SK-N-SH treated with all-trans-retinoic acid at 6 μM for 48 hours (cell line): ENCODE data around the gene NLRP9.
"Not testable (repeated sequence)": the region's sequence is repeated elsewhere in the genome, so short reads cannot be mapped to it uniquely, and the experiment has no call there.

Source experiments
- ATAC-seq: fragments of 200-7000 bp; cut with Tn5 transposase; 3 replicates; pipeline ENCODE4 v1.9.1; 2020; ENCODE audit warnings: mild to moderate bottlenecking, moderate library complexity
- ARNTL ChIP-seq: fragments of 450-650 bp; formaldehyde crosslinking; IDR thresholded peaks from 2 replicates; pipeline ENCODE4 v1.5.0; 2020; ENCODE audit warnings: low read depth, mild to moderate bottlenecking, moderate library complexity, borderline replicate concordance
- BACH2 ChIP-seq: fragments of 250-450 bp; sonication (Bioruptor Pico); IDR thresholded peaks from 2 replicates; pipeline ENCODE4 v1.9.0; 2021; ENCODE audit warnings: mild to moderate bottlenecking, borderline replicate concordance
- CREB5 ChIP-seq: fragments of 250-450 bp; sonication (Bioruptor Pico); IDR thresholded peaks from 2 replicates; pipeline ENCODE4 v1.5.1; 2020; ENCODE audit warnings: low read depth, mild to moderate bottlenecking, moderate library complexity
- CSDC2 ChIP-seq: fragments of 250-450 bp; sonication (Bioruptor Pico); IDR thresholded peaks from 2 replicates; pipeline ENCODE4 v1.5.0; 2020; ENCODE audit warnings: mild to moderate bottlenecking, moderate library complexity
- ESRRG ChIP-seq: fragments of 250-450 bp; sonication (Bioruptor Pico); IDR thresholded peaks from 2 replicates; pipeline ENCODE4 v1.6.1; 2021; ENCODE audit warnings: mild to moderate bottlenecking
- GLIS3 ChIP-seq: fragments of 250-450 bp; sonication (Bioruptor Pico); IDR thresholded peaks from 2 replicates; pipeline ENCODE4 v1.5.0; 2020; ENCODE audit warnings: mild to moderate bottlenecking, moderate library complexity
- ISL1 ChIP-seq: fragments of 250-450 bp; sonication (Bioruptor Pico); IDR thresholded peaks from 2 replicates; pipeline ENCODE4 v2.1.2; 2022; ENCODE audit warnings: mild to moderate bottlenecking, moderate library complexity
- OSR1 ChIP-seq: fragments of 250-450 bp; sonication (Bioruptor Pico); IDR thresholded peaks from 2 replicates; pipeline ENCODE4 v1.8.0; 2022; ENCODE audit warnings: moderate library complexity, mild to moderate bottlenecking, inconsistent platforms
- POU6F1 ChIP-seq: fragments of 250-450 bp; sonication (Bioruptor Pico); IDR thresholded peaks from 2 replicates; pipeline ENCODE4 v1.8.0; 2021; ENCODE audit warnings: low read depth, mild to moderate bottlenecking, moderate library complexity, borderline replicate concordance
- PPARA ChIP-seq: fragments of 250-450 bp; sonication (Bioruptor Pico); IDR thresholded peaks from 2 replicates; pipeline ENCODE4 v1.5.0; 2020; ENCODE audit warnings: mild to moderate bottlenecking, borderline replicate concordance
- RARB ChIP-seq: fragments of 250-450 bp; sonication (Bioruptor Pico); IDR thresholded peaks from 2 replicates; pipeline ENCODE4 v1.8.0; 2021; ENCODE audit warnings: mild to moderate bottlenecking, moderate library complexity
- SNAI2 ChIP-seq: fragments of 250-450 bp; sonication (Bioruptor Pico); IDR thresholded peaks from 2 replicates; pipeline ENCODE4 v1.5.0; 2020; ENCODE audit warnings: mild to moderate bottlenecking, moderate library complexity
- TCF4 ChIP-seq: fragments of 250-450 bp; sonication (Bioruptor Pico); IDR thresholded peaks from 2 replicates; pipeline ENCODE4 v1.8.0; 2021; ENCODE audit warnings: mild to moderate bottlenecking, moderate library complexity, borderline replicate concordance
- TOX ChIP-seq: fragments of 250-450 bp; sonication (Bioruptor Pico); IDR thresholded peaks from 2 replicates; pipeline ENCODE4 v1.8.0; 2021; ENCODE audit warnings: mild to moderate bottlenecking, moderate library complexity, borderline replicate concordance
- ZC3H10 ChIP-seq: fragments of 250-450 bp; sonication (Bioruptor Pico); IDR thresholded peaks from 2 replicates; pipeline ENCODE4 v1.5.1; 2021; ENCODE audit warnings: mild to moderate bottlenecking, moderate library complexity
- ZFP30 ChIP-seq: fragments of 450-650 bp; formaldehyde crosslinking; IDR thresholded peaks from 2 replicates; pipeline ENCODE4 v1.5.0; 2022; ENCODE audit warnings: mild to moderate bottlenecking, moderate library complexity
- ZNF565 ChIP-seq: fragments of 450-650 bp; formaldehyde crosslinking; conservative IDR thresholded peaks from 2 replicates; pipeline ENCODE4 v1.5.0; 2020; ENCODE audit warnings: low read depth, mild to moderate bottlenecking, moderate library complexity
- ZNF70 ChIP-seq: fragments of 450-650 bp; formaldehyde crosslinking; IDR thresholded peaks from 2 replicates; pipeline ENCODE4 v1.5.0; 2020; ENCODE audit warnings: mild to moderate bottlenecking, moderate library complexity
- ZNF8 ChIP-seq: fragments of 450-650 bp; formaldehyde crosslinking; IDR thresholded peaks from 2 replicates; pipeline ENCODE4 v1.5.0; 2020; ENCODE audit warnings: mild to moderate bottlenecking, moderate library complexity
- TF ChIP-seq, protein P1 (sequence below): fragments of 250-450 bp; sonication (Bioruptor Pico); IDR thresholded peaks from 2 replicates; pipeline ENCODE4 v1.8.0; 2020; ENCODE audit warnings: mild to moderate bottlenecking, moderate library complexity, borderline replicate concordance
- TF ChIP-seq, protein P2 (sequence below): fragments of 250-450 bp; sonication (Bioruptor Pico); IDR thresholded peaks from 2 replicates; pipeline ENCODE4 v1.5.0; 2020; ENCODE audit warnings: mild to moderate bottlenecking, moderate library complexity

NLRP9 gene

GRCh38 chr19:55753401-55753800, 15.2 kb upstream of the NLRP9 start:
- TF ChIP-seq POU6F1 (CRISPR knock-in tag), result no peak
- TF ChIP-seq TOX (CRISPR knock-in tag), result no peak
- no peak for TF ChIP-seq ZNF565 (CRISPR knock-in tag)
- TF ChIP-seq PPARA (CRISPR knock-in tag), result no peak
- no peak for TF ChIP-seq ZNF8 (CRISPR knock-in tag)
- no peak for TF ChIP-seq ESRRG (CRISPR knock-in tag)
- TF ChIP-seq, protein P1, sequence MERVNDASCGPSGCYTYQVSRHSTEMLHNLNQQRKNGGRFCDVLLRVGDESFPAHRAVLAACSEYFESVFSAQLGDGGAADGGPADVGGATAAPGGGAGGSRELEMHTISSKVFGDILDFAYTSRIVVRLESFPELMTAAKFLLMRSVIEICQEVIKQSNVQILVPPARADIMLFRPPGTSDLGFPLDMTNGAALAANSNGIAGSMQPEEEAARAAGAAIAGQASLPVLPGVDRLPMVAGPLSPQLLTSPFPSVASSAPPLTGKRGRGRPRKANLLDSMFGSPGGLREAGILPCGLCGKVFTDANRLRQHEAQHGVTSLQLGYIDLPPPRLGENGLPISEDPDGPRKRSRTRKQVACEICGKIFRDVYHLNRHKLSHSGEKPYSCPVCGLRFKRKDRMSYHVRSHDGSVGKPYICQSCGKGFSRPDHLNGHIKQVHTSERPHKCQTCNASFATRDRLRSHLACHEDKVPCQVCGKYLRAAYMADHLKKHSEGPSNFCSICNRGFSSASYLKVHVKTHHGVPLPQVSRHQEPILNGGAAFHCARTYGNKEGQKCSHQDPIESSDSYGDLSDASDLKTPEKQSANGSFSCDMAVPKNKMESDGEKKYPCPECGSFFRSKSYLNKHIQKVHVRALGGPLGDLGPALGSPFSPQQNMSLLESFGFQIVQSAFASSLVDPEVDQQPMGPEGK (CRISPR knock-in tag), result no peak
- no peak for TF ChIP-seq CREB5 (CRISPR knock-in tag)
- TF ChIP-seq ISL1 (CRISPR knock-in tag), result no peak
- no peak for TF ChIP-seq ARNTL (CRISPR knock-in tag)
- no peak for TF ChIP-seq ZFP30 (CRISPR knock-in tag)
- no peak for TF ChIP-seq SNAI2 (CRISPR knock-in tag)
- no peak for TF ChIP-seq CSDC2 (CRISPR knock-in tag)
- TF ChIP-seq ZNF70 (CRISPR knock-in tag), result no peak
- TF ChIP-seq ZC3H10 (CRISPR knock-in tag), result no peak
- TF ChIP-seq OSR1 (CRISPR knock-in tag), result no peak
- no peak for TF ChIP-seq BACH2 (CRISPR knock-in tag)
- no peak for TF ChIP-seq TCF4 (CRISPR knock-in tag)
- no peak for ATAC-seq

GRCh38 chr19:55750715-55751114, 12.5 kb upstream of the NLRP9 start:
- no peak for ATAC-seq
- TF ChIP-seq CREB5 (CRISPR knock-in tag) (no peak), ARNTL (CRISPR knock-in tag) (no peak), RARB (CRISPR knock-in tag) (no peak), CSDC2 (CRISPR knock-in tag) (no peak)
- TF ChIP-seq, all 23 proteins: peak for 0

- ATAC-seq, result not testable (repeated sequence)
Measured at GRCh38 chr19:55730378-55730777, 7.8 kb downstream of the NLRP9 start.

DNA sequence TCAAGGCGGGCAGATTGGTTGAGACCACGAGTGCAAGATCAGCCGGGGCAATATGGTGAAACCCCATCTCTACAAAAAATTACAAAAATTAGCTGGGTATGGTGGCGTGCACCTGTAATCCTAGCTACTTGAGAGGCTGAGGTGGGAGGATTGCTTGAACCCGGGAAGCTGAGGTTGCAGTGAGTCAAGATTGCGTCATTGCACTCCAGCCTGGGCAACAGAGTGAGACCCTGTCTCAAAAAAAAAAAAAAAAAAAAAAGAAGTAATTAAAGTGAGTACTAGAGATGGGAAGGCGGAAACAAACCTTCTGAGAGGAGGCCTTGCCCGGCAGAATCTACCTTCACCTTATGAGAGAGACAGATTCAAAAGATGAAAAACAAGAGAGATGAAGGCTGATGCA, 14.7 kb downstream of the NLRP9 start:
- TF ChIP-seq BACH2 (CRISPR knock-in tag) (no peak), ZNF8 (CRISPR knock-in tag) (no peak), ARNTL (CRISPR knock-in tag) (no peak), GLIS3 (CRISPR knock-in tag) (no peak), ISL1 (CRISPR knock-in tag) (no peak), TCF4 (CRISPR knock-in tag) (no peak), ZNF70 (CRISPR knock-in tag) (no peak), POU6F1 (CRISPR knock-in tag) (no peak), CSDC2 (CRISPR knock-in tag) (no peak), ESRRG (CRISPR knock-in tag) (no peak), OSR1 (CRISPR knock-in tag) (no peak), ZC3H10 (CRISPR knock-in tag) (no peak), TOX (CRISPR knock-in tag) (no peak)
- TF ChIP-seq, protein P1 (CRISPR knock-in tag), result no peak
- TF ChIP-seq, protein P2, sequence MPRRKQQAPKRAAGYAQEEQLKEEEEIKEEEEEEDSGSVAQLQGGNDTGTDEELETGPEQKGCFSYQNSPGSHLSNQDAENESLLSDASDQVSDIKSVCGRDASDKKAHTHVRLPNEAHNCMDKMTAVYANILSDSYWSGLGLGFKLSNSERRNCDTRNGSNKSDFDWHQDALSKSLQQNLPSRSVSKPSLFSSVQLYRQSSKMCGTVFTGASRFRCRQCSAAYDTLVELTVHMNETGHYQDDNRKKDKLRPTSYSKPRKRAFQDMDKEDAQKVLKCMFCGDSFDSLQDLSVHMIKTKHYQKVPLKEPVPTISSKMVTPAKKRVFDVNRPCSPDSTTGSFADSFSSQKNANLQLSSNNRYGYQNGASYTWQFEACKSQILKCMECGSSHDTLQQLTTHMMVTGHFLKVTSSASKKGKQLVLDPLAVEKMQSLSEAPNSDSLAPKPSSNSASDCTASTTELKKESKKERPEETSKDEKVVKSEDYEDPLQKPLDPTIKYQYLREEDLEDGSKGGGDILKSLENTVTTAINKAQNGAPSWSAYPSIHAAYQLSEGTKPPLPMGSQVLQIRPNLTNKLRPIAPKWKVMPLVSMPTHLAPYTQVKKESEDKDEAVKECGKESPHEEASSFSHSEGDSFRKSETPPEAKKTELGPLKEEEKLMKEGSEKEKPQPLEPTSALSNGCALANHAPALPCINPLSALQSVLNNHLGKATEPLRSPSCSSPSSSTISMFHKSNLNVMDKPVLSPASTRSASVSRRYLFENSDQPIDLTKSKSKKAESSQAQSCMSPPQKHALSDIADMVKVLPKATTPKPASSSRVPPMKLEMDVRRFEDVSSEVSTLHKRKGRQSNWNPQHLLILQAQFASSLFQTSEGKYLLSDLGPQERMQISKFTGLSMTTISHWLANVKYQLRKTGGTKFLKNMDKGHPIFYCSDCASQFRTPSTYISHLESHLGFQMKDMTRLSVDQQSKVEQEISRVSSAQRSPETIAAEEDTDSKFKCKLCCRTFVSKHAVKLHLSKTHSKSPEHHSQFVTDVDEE (CRISPR knock-in tag), result no peak
- no peak for ATAC-seq
